DMS114 treated with DMSO at 0.1 percent for 48 hours (cell line): ENCODE data around the gene CCDC150.
"Not testable (repeated sequence)": the region's sequence is repeated elsewhere in the genome, so short reads cannot be mapped to it uniquely, and the experiment has no call there.

Experiments used
- DNase-seq: peaks from one replicate; lab custom pipeline; 2025; ENCODE audit not compliant: unreplicated experiment; lab: John Stamatoyannopoulos, UW

Gene CCDC150

GRCh38 chr2:196630531-196630930 is 9.0 kb upstream of the CCDC150 start:
- no peak for DNase-seq

DNA sequence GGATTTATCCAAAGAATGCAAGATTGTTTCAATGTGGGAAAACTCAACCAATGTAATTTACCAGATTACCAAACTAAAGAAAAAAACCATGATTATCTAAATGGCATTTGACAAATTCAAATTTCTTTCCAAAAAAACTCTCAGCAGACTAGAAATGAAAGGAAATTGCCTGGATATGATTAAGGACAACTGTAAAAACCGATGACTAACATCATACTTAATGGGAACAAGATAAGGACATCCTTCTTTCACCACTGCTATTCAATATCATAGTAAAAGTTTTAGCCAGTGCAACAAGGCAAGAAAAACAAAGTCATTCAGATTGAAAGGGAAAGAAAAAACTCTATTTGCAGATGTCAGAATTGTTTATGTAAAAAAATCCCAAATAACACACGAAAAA is 4.4 kb upstream of the CCDC150 start:
- DNase-seq = no peak

- no peak for DNase-seq
These were observed 750 bp upstream of the CCDC150 start for GRCh38 chr2:196638765-196639164.

- DNase-seq = no peak
These were observed 575 bp downstream of the CCDC150 start for GRCh38 chr2:196640031-196640548.

DNA sequence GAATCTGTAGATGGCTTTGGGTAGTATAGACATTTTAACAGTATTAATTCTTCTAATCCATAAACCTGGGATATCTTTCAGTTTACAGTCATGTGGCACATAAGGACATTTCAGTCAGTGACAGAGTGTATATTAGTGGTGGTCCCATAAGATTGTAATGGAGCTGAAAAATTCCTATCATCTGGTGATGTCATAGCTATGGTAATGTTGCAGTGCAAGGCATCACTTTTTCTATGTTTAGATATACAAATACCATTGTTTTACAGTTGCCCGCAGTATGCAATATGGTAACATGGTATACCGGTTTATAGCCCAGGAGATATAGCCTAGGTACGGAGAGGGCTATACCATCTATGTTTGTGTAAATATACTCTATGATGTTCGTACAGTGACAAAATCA is 9.7 kb downstream of the CCDC150 start:
- DNase-seq = no peak

DNA sequence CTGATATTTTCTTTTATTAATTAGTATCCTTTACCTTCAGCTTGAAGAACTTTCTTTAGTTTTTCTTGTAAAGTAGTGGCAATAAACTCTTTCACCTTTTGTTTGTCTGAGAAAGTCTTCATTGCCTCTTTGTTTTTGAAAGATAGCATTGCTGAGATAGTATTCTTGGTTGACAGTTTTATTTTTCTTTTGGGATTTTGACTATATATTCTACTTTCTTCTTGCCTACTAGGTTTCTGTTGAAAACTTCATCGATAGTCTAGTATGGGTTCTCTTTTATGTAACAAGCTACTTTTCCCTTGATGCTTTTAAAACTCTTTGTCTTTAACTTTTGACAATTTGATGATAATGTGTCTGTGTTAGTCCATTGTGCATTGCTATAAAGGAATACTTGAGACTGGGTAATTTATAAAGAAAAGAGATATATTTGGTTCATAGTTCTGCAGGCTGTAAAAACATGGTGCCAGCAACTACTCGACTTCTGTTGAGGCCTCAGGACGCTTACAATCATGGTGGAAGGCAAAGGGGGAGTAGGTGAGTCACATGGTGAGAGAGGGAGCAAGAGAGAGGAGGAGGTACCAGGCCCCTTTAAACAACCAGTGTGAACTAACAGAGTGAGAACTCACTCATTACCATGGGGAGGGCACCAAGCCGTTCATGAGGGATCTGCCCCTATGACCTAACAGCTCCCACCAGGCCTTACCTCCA is 12.0 kb downstream of the CCDC150 start:
- no peak for DNase-seq

GRCh38 chr2:196652869-196653268 is 13.4 kb downstream of the CCDC150 start:
- no peak for DNase-seq

DNA sequence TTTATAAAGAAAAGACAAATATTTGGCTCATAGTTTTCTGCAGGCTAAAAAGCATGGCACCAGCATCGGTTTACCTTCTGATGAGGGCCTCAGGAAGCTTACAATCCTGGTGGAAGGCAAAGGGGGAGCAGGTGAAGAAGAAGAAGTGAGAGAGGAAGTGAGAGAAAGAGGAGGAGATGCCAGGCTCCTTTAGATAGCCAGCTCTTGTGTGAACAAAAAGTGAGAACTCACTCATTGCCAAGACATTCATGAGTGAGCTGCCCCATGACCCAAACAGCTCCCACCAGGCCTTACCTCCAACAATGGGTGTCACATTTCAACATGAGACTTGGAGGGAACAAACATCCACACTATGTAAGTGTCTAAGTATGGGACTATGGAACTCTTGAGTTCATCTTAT is 14.3 kb downstream of the CCDC150 start:
- no peak for DNase-seq

DNA sequence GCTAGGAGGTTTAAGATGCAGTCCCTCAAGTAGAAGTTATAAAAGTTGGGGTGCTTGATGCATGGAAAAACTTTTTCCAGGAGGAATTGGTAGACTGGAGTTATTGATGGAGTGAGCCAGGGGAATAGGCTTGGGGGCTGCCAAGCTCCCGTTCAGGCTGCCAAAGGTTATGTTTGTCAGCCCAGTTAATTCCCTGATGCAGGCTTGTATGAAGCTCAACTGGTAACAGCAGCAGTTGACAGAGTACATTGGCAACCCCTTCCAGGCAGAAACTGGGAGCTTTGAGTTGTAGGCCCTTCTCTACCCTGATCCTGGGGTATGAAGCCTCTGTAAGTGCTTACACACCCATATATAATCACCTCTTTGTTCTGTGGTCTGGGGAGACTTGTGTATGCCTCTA is 16.2 kb downstream of the CCDC150 start:
- no peak for DNase-seq

DNA sequence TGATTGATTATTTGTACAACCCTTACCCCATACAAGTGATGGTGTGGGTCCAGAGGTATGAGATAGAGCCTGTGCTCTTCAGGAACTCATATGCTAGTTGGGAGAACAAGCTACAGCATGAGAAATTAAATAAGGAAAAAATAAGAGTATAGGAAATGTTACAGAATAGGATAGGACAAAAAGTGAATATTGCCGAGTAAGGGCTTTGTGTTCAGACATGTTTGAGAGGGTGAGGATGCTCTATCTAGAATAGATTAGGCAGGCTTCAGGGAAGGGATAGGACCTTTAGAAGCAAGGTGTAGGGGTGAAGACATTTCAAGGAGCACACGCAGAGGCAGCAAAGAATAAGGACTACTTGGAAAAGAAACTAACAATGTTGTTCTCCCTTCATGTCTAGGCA is 17.8 kb downstream of the CCDC150 start:
- DNase-seq = no peak

- DNase-seq = no peak
These were observed 20.3 kb downstream of the CCDC150 start for GRCh38 chr2:196659844-196660243.

DNA sequence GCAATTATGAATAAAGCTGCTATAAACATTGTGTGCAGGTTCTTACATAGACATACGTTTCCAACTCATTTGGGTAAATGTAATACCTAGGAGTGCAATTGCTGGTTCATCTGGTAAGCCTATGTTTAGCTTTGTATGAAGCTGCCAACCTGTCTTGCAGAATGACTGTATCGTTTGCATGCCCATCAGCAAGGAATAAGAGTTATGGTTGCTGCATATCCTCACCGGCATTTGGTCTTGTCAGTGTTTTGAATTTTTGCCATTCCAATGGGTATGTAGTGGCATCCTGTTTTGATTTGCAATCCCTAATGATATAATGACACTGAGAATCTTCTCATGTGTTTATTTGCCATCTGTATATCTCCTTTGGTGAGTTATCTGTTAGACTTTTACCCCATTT is 20.7 kb downstream of the CCDC150 start:
- DNase-seq = no peak

DNA sequence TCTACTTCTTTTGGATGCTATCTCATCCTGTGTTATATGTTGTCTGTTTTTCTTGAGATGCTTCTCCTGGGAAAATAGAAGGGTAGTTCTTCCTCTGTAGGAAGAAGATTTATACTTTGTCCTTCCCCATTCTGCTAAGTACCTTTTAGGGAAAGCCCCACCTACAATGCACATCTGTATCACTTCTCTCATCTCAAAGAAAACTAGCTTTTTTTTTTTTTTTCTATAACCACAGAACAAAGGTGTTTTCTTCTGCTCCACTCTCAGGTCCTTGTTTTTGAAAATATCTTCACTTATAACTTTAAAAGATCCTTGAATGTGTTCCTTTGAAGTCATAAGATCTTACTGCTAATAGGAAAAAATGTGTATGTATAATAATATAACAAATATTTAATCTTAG is 30.8 kb downstream of the CCDC150 start:
- DNase-seq = no peak

DNA sequence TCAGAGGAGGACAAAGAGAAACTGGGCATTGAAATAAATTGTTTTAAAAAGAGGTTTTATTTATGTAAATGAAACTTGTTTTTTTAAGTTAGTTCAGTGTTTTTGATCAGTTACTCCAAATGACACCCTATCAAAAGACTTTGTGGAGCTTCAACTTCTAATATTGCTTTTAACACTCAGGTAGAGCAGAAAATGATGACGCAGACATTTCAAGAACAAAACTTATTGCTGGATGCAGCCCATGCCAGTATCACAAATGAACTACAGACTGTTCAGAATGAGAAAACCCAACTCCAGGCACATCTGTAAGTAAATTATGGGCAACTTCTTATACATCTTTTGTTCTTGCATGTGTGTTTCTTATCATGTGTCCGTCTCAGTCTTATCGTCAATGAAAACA is 36.4 kb downstream of the CCDC150 start:
- no peak for DNase-seq

DNA sequence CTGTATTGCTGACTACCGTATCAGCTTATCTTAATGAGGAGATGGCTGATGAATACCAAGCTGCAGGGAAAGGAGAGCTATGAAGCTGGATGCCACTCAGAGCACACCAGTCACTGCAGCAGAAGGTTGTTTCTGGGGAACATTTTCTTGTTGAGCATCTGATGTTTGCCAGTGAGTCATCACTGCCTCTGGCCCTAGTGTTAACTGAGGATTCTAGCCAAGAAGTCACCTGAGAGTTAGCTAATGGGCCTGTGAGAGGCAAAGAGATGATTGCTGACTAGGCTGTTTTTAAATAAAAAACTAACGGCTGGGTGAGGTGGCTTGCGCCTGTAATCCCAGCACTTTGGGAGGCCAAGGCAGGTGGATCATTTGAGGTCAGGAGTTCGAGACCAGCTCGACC is 37.9 kb downstream of the CCDC150 start:
- no peak for DNase-seq

DNA sequence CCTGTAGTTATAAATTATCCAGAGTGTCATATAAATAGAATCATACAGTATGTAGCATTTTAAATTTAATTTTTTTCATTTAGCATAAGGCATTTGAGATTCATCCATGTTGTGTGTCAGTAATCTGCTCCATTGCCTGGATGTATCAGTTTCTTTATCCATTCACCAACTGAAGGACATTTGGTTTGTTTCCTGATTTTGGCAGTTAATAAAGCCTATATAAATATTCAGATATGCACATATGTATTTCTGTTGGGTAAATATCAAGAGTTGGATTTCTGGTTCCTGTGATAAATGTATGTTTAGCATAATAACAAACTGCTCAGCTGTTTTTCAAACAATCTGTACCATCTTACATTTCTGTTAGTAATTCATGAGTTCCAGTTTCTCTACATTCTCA is 39.9 kb downstream of the CCDC150 start:
- DNase-seq = no peak

- DNase-seq = no peak
These were observed 42.0 kb downstream of the CCDC150 start for GRCh38 chr2:196681510-196681909.

DNA sequence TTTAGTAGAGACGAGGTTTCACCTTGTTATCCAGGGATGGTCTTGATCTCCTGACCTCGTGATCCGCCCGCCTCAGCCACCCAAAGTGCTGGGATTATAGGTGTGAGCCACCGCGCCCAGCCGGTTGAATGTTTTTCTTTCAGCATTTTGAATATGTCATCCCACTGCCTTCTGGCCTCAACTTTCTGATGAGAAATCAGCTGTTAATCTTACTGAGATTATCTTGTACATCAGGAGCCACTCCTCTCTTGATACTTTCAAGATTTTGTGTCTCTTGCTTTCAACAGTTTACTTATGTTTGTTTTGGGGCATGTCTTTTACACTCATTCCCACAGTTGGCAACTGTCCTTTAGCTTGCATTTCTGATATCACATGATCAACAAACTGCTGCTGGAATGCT is 46.3 kb downstream of the CCDC150 start:
- DNase-seq = no peak

GRCh38 chr2:196686737-196687136 is 47.2 kb downstream of the CCDC150 start:
- DNase-seq = not testable (repeated sequence)

DNA sequence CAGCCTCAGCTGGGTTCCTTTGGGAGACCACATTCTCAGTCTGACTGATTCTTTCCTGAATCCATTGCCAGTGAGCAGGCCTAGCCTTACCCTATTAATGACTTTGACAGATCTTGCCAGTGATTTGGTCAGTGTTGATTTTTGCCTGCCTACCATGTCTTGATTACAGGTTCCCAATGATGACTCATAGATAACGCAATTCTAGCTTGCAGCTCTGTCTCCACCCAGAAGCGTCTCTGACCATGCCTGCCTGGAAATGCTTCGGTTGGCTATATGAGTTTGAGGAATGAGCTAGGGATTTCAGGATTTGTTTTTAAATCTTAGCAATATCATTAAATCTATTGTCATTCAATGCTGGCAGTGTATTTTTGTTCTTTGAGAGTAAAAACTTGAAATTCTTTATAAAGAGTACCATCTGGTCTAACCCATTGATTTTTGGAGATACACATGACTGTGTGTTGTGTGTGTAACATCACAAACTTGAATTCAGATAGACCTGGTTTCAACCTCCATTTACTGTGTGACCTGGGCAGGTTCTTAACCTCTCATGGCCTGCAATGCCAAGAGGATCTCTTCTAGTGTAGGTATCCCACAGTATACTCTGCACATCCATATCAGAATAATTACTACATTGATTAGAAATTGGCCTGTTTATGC is 57.0 kb downstream of the CCDC150 start:
- no peak for DNase-seq

- DNase-seq = no peak
These were observed 58.3 kb downstream of the CCDC150 start for GRCh38 chr2:196697825-196698224.

- DNase-seq = no peak
These were observed 63.1 kb downstream of the CCDC150 start for GRCh38 chr2:196702641-196703040.

DNA sequence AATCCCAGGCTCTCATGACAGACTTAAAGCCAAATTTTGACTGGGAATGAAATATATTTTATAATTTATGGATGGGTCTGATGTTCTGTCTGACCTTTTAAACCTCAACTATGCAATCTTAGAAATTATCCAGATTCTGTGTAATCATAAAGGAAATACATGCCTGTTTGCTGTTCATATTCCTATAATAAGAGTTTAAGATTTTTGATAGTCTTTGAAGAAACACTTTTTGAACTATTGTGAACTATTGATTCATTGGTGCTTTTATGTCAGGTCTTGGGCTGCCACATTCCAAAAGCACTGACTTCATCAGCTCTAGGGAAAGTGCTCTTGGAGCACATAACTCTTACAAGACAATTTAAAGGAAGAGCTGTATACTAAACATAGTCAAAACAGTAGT is 64.2 kb downstream of the CCDC150 start:
- no peak for DNase-seq
